ENCODE results near the gene WDR64.
A peak's percentile ranks its signal among the peaks of the same experiment; 100 is the strongest.

The WDR64 gene

GRCh38 chr1:241834733-241835377 lies 182.8 kb downstream of the WDR64 start:
- H3K4me3 ChIP-seq (ENCODE audit: low read depth, low read length), result no peak overlapping the region

- no peak overlapping the region for H3K4me3 ChIP-seq (ENCODE audit: low read depth, low read length)
These were observed 184.9 kb downstream of the WDR64 start for GRCh38 chr1:241836941-241837340.

GRCh38 chr1:241837416-241837815 lies 185.3 kb downstream of the WDR64 start:
- H3K4me3 ChIP-seq (ENCODE audit: low read depth, low read length), result no peak overlapping the region

- no peak overlapping the region for H3K4me3 ChIP-seq (ENCODE audit: low read depth, low read length)
These were observed 185.8 kb downstream of the WDR64 start for GRCh38 chr1:241837901-241838300.

- H3K4me3 ChIP-seq (ENCODE audit: low read depth, low read length), result no peak overlapping the region
These were observed 186.8 kb downstream of the WDR64 start for GRCh38 chr1:241838897-241839296.

GRCh38 chr1:241839369-241839979 lies 187.4 kb downstream of the WDR64 start:
- H3K4me3 ChIP-seq (ENCODE audit: low read depth, low read length), result no peak overlapping the region

GRCh38 chr1:241840164-241840563 lies 188.1 kb downstream of the WDR64 start:
- no peak overlapping the region for H3K4me3 ChIP-seq (ENCODE audit: low read depth, low read length)

GRCh38 chr1:241841691-241842090 lies 189.6 kb downstream of the WDR64 start:
- H3K4me3 ChIP-seq (ENCODE audit: low read depth, low read length), result no peak overlapping the region

- no peak overlapping the region for H3K4me3 ChIP-seq (ENCODE audit: low read depth, low read length)
These were observed 190.5 kb downstream of the WDR64 start for GRCh38 chr1:241842565-241842964.

GRCh38 chr1:241844593-241844992 lies 192.5 kb downstream of the WDR64 start:
- no peak overlapping the region for H3K4me3 ChIP-seq (ENCODE audit: low read depth, low read length)

- H3K4me3 ChIP-seq (ENCODE audit: low read depth, low read length), result no peak overlapping the region
These were observed 194.3 kb downstream of the WDR64 start for GRCh38 chr1:241846375-241846774.

GRCh38 chr1:241846862-241847539 lies 194.9 kb downstream of the WDR64 start:
- peak overlapping the region; percentile 98 for H3K4me3 ChIP-seq (ENCODE audit: low read depth, low read length)

GRCh38 chr1:241847540-241847795 lies 195.4 kb downstream of the WDR64 start:
- H3K4me3 ChIP-seq (ENCODE audit: low read depth, low read length), result peak overlapping the region; percentile 98

- H3K4me3 ChIP-seq (ENCODE audit: low read depth, low read length), result peak within 1 kb of the TSS; percentile 98
These were observed 196.0 kb downstream of the WDR64 start, which contains the start of gene EXO1 for GRCh38 chr1:241847796-241848685. Gene EXO1, plus strand, starts transcription at chr1:241848204. Its CDS starts 2,222 bp downstream, at chr1:241850426.

GRCh38 chr1:241848686-241849344 lies 196.7 kb downstream of the WDR64 start:
- H3K4me3 ChIP-seq (ENCODE audit: low read depth, low read length), result peak overlapping the region; percentile 98

- H3K4me3 ChIP-seq (ENCODE audit: low read depth, low read length), result peak overlapping the region; percentile 98
These were observed 197.2 kb downstream of the WDR64 start for GRCh38 chr1:241849345-241849695.

Data from iPS-11a (cell line).